Astrocyte (in vitro differentiated cells and primary cell): Measurements from ENCODE around the gene PDCD2. TPM values are rescaled to one million over a fixed set of nuclear protein-coding genes. Genes with fewer than 3 reads are reported as not detected.
A peak's percentile ranks its signal among the peaks of the same experiment; 100 is the strongest.

ENCODE experiments used
- DNase-seq: peaks from one replicate; pipeline ENCODE4 v3.0.0-alpha.2; 2010; ENCODE audit warnings: low read depth
- FAIRE-seq: peaks from 2 replicates; lab custom pipeline; 2011; peaks lifted over from hg19 to GRCh38; lab: Jason Lieb, UNC
- H2AFZ ChIP-seq: 2 replicates; pipeline ENCODE4 v1.6.0; 2012; ENCODE audit warnings: low read depth, low read length, inconsistent platforms
- H3K27ac ChIP-seq: 2 replicates; pipeline ENCODE4 v1.5.1; 2011; ENCODE audit warnings: low read depth, low read length, inconsistent platforms
- H3K27me3 ChIP-seq: 2 replicates; pipeline ENCODE4 v1.6.0; 2011; ENCODE audit warnings: low read length, inconsistent platforms; ENCODE audit not compliant: insufficient read depth
- H3K36me3 ChIP-seq: 2 replicates; pipeline ENCODE4 v1.5.1; 2011; ENCODE audit warnings: low read length, inconsistent platforms; ENCODE audit not compliant: insufficient read depth
- H3K4me1 ChIP-seq: 2 replicates; pipeline ENCODE4 v1.5.1; 2011; ENCODE audit warnings: low read length, inconsistent platforms; ENCODE audit not compliant: insufficient read depth
- H3K4me2 ChIP-seq: 2 replicates; pipeline ENCODE4 v1.6.0; 2012; ENCODE audit warnings: low read length, inconsistent platforms
- H3K4me3 ChIP-seq: 2 replicates; pipeline ENCODE4 v1.5.1; 2011; ENCODE audit warnings: low read depth, mild to moderate bottlenecking, low read length, inconsistent platforms; ENCODE audit not compliant: insufficient read depth
- H3K79me2 ChIP-seq: 2 replicates; pipeline ENCODE4 v1.6.0; 2012; ENCODE audit warnings: mild to moderate bottlenecking, low read length, inconsistent platforms; ENCODE audit not compliant: insufficient read depth
- H3K9ac ChIP-seq: 2 replicates; pipeline ENCODE4 v1.6.0; 2012; ENCODE audit warnings: mild to moderate bottlenecking, low read length, inconsistent platforms
- H3K9me3 ChIP-seq: 2 replicates; pipeline ENCODE4 v1.5.1; 2012; ENCODE audit warnings: low read depth, mild to moderate bottlenecking, low read length, inconsistent platforms; ENCODE audit not compliant: insufficient read depth
- H4K20me1 ChIP-seq: 2 replicates; pipeline ENCODE4 v1.6.0; 2012; ENCODE audit warnings: low read length, inconsistent platforms; ENCODE audit not compliant: insufficient read depth
- H3K27ac Mint-ChIP-seq: one replicate; pipeline ENCODE4 v1.8.0; 2021; ENCODE audit warnings: mild to moderate bottlenecking, mixed read lengths; ENCODE audit not compliant: unreplicated experiment
- H3K27me3 Mint-ChIP-seq: one replicate; pipeline ENCODE4 v1.8.0; 2021; ENCODE audit warnings: low read depth, mixed read lengths; ENCODE audit not compliant: unreplicated experiment
- H3K36me3 Mint-ChIP-seq: one replicate; pipeline ENCODE4 v1.8.0; 2021; ENCODE audit warnings: low read depth, mixed read lengths; ENCODE audit not compliant: unreplicated experiment
- H3K4me1 Mint-ChIP-seq: one replicate; pipeline ENCODE4 v1.8.0; 2021; ENCODE audit warnings: low read depth, mixed read lengths; ENCODE audit not compliant: unreplicated experiment
- H3K4me3 Mint-ChIP-seq: one replicate; pipeline ENCODE4 v1.8.0; 2021; ENCODE audit warnings: mild to moderate bottlenecking, moderate library complexity, mixed read lengths; ENCODE audit not compliant: unreplicated experiment
- H3K9me3 Mint-ChIP-seq: one replicate; pipeline ENCODE4 v1.8.0; 2021; ENCODE audit warnings: mild to moderate bottlenecking, mixed read lengths; ENCODE audit not compliant: unreplicated experiment
- EZH2 ChIP-seq: IDR thresholded peaks from 2 replicates; pipeline ENCODE4 v1.6.1; 2012; ENCODE audit warnings: mild to moderate bottlenecking, low read length, inconsistent platforms; ENCODE audit not compliant: insufficient read depth
- total RNA-seq: library from RNA; stranded (reverse); gene quantifications from 2 replicates; pipeline ENCODE4 v1.2.1, GENCODE V29; 2021
- TF ChIP-seq, protein P1 (sequence below): IDR thresholded peaks from 2 replicates; pipeline ENCODE4 v1.5.1; 2011; ENCODE audit warnings: low read depth, mild to moderate bottlenecking, inconsistent platforms, low read length, moderate library complexity; ENCODE audit not compliant: insufficient read depth

Gene PDCD2
- total RNA-seq, 1 donor from 2014 or later: 68.4 TPM

DNA sequence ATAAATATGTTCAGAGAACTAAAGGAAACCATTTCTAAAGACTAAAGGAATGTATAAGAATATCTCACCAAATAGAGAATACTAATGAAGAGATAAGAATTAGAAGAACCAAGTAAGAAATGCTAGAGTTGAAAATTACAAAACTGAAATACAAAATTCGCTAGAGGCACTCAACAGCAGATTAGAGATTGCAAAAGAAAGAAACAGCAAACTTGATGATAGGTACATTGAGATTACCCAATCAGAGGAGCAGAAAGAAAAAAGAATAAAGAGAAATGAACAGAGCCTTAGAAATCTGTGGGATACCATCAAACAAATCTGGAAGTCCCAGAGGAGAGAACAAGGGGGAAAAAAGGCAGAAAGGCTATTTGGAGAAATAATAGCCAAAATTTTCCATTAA, 6.3 kb upstream of the PDCD2 start:
- TF ChIP-seq EZH2: no peak
- TF ChIP-seq, protein P1, sequence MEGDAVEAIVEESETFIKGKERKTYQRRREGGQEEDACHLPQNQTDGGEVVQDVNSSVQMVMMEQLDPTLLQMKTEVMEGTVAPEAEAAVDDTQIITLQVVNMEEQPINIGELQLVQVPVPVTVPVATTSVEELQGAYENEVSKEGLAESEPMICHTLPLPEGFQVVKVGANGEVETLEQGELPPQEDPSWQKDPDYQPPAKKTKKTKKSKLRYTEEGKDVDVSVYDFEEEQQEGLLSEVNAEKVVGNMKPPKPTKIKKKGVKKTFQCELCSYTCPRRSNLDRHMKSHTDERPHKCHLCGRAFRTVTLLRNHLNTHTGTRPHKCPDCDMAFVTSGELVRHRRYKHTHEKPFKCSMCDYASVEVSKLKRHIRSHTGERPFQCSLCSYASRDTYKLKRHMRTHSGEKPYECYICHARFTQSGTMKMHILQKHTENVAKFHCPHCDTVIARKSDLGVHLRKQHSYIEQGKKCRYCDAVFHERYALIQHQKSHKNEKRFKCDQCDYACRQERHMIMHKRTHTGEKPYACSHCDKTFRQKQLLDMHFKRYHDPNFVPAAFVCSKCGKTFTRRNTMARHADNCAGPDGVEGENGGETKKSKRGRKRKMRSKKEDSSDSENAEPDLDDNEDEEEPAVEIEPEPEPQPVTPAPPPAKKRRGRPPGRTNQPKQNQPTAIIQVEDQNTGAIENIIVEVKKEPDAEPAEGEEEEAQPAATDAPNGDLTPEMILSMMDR: no peak
- Histone ChIP-seq H3K9me3 (no peaks in the 10 kb centered on the region), H3K4me2 (no peak overlapping the region), H3K27me3 (no peaks in the 10 kb centered on the region), H2AFZ (no peak overlapping the region), H3K9ac (no peak overlapping the region), H3K79me2 (no peaks in the 10 kb centered on the region), H3K4me3 (no peak overlapping the region), H3K27ac (no peak overlapping the region), H3K4me1 (no peaks in the 10 kb centered on the region), H4K20me1 (no peaks in the 10 kb centered on the region), H3K36me3 (no peaks in the 10 kb centered on the region)
- H3K36me3 Mint-ChIP-seq: no peaks in the 10 kb centered on the region
- H3K27ac Mint-ChIP-seq: no peak overlapping the region
- no peaks in the 10 kb centered on the region for H3K27me3 Mint-ChIP-seq
- no peak for FAIRE-seq
- no peaks in the 10 kb centered on the region for H3K4me1 Mint-ChIP-seq
- H3K9me3 Mint-ChIP-seq: peaks cover 22% of the 10 kb centered on the region
- H3K4me3 Mint-ChIP-seq: no peak overlapping the region
- no peak for DNase-seq

- H3K4me1 ChIP-seq: peaks cover 11% of the 10 kb centered on the region
- peaks cover 2% of the 10 kb centered on the region for H3K36me3 Mint-ChIP-seq
- H3K27me3 Mint-ChIP-seq: no peaks in the 10 kb centered on the region
- H3K27ac Mint-ChIP-seq: peak overlapping the region; percentile 71
- peak overlapping the region; percentile 95 for H3K4me2 ChIP-seq
- H3K27ac ChIP-seq: peak overlapping the region; percentile 62
- H3K79me2 ChIP-seq: peaks cover 35% of the 10 kb centered on the region
- H4K20me1 ChIP-seq: peaks cover 11% of the 10 kb centered on the region
- H3K9ac ChIP-seq: peak overlapping the region; percentile 91
- no peak for DNase-seq
- peaks cover 24% of the 10 kb centered on the region for H3K36me3 ChIP-seq
- H3K27me3 ChIP-seq: no peaks in the 10 kb centered on the region
- H2AFZ ChIP-seq: peak overlapping the region; percentile 94
- TF ChIP-seq, protein P1: no peak
- TF ChIP-seq EZH2: no peak
- H3K4me3 Mint-ChIP-seq: peak overlapping the region; percentile 99
- no peaks in the 10 kb centered on the region for H3K9me3 ChIP-seq
- peak overlapping the region; percentile 98 for H3K4me3 ChIP-seq
- peaks cover 6% of the 10 kb centered on the region for H3K4me1 Mint-ChIP-seq
- peaks cover 5% of the 10 kb centered on the region for H3K9me3 Mint-ChIP-seq
- FAIRE-seq: no peak
Measured at GRCh38 chr6:170584954-170585498, 589 bp upstream of the PDCD2 start.

DNA sequence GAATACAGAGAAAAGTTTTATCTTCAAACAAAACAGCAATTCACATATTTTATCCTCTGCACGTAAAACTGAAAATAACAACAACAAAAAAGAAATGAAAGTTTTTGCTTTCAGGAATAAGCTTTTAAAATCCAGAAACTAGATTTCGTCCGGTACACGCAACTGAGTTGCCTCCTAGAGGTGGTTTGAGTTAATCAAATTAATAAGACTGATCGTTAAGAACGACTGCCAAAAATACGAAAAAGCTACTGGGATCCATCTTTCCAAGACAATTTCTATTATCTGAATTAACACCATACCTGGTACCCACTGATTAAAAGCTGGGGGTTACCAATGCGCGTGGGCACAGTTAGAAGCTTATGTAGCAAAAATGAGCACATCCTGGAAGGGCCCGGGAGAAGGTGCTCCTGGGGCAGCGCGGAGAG, 669 bp downstream of the PDCD2 start:
- peaks cover 11% of the 10 kb centered on the region for H4K20me1 ChIP-seq
- H3K4me3 ChIP-seq: peak overlapping the region; percentile 98
- H3K79me2 ChIP-seq: peaks cover 35% of the 10 kb centered on the region
- peak overlapping the region; percentile 85 for H3K27ac Mint-ChIP-seq
- H3K36me3 Mint-ChIP-seq: peaks cover 2% of the 10 kb centered on the region
- peak overlapping the region; percentile 91 for H3K9ac ChIP-seq
- peak overlapping the region; percentile 62 for H3K27ac ChIP-seq
- H3K36me3 ChIP-seq: peaks cover 26% of the 10 kb centered on the region
- H3K27me3 Mint-ChIP-seq: no peaks in the 10 kb centered on the region
- peak overlapping the region; percentile 94 for H2AFZ ChIP-seq
- no peak for DNase-seq
- TF ChIP-seq EZH2: no peak
- TF ChIP-seq, protein P1: peak; percentile 7
- H3K27me3 ChIP-seq: no peaks in the 10 kb centered on the region
- peaks cover 11% of the 10 kb centered on the region for H3K4me1 ChIP-seq
- peak overlapping the region; percentile 95 for H3K4me2 ChIP-seq
- no peak for FAIRE-seq
- no peaks in the 10 kb centered on the region for H3K9me3 Mint-ChIP-seq
- H3K9me3 ChIP-seq: no peaks in the 10 kb centered on the region
- H3K4me3 Mint-ChIP-seq: peak overlapping the region; percentile 96
- H3K4me1 Mint-ChIP-seq: peaks cover 6% of the 10 kb centered on the region
